Astrocyte (in vitro differentiated cells and primary cell): ENCODE measurements around the gene CCNL2. TPM values are rescaled to one million over a fixed set of nuclear protein-coding genes. Genes with fewer than 3 reads are reported as not detected.

Source experiments
- DNase-seq: peaks from one replicate; pipeline ENCODE4 v3.0.0-alpha.2; 2010; ENCODE audit warnings: low read depth
- FAIRE-seq: peaks from 2 replicates; lab custom pipeline; 2011; peaks lifted over from hg19 to GRCh38; lab: Jason Lieb, UNC
- H2AFZ ChIP-seq: 2 replicates; pipeline ENCODE4 v1.6.0; 2012; ENCODE audit warnings: low read depth, low read length, inconsistent platforms
- H3K27ac ChIP-seq: 2 replicates; pipeline ENCODE4 v1.5.1; 2011; ENCODE audit warnings: low read depth, low read length, inconsistent platforms
- H3K27me3 ChIP-seq: 2 replicates; pipeline ENCODE4 v1.6.0; 2011; ENCODE audit warnings: low read length, inconsistent platforms; ENCODE audit not compliant: insufficient read depth
- H3K36me3 ChIP-seq: 2 replicates; pipeline ENCODE4 v1.5.1; 2011; ENCODE audit warnings: low read length, inconsistent platforms; ENCODE audit not compliant: insufficient read depth
- H3K4me1 ChIP-seq: 2 replicates; pipeline ENCODE4 v1.5.1; 2011; ENCODE audit warnings: low read length, inconsistent platforms; ENCODE audit not compliant: insufficient read depth
- H3K4me2 ChIP-seq: 2 replicates; pipeline ENCODE4 v1.6.0; 2012; ENCODE audit warnings: low read length, inconsistent platforms
- H3K4me3 ChIP-seq: 2 replicates; pipeline ENCODE4 v1.5.1; 2011; ENCODE audit warnings: low read depth, mild to moderate bottlenecking, low read length, inconsistent platforms; ENCODE audit not compliant: insufficient read depth
- H3K79me2 ChIP-seq: 2 replicates; pipeline ENCODE4 v1.6.0; 2012; ENCODE audit warnings: mild to moderate bottlenecking, low read length, inconsistent platforms; ENCODE audit not compliant: insufficient read depth
- H3K9ac ChIP-seq: 2 replicates; pipeline ENCODE4 v1.6.0; 2012; ENCODE audit warnings: mild to moderate bottlenecking, low read length, inconsistent platforms
- H3K9me3 ChIP-seq: 2 replicates; pipeline ENCODE4 v1.5.1; 2012; ENCODE audit warnings: low read depth, mild to moderate bottlenecking, low read length, inconsistent platforms; ENCODE audit not compliant: insufficient read depth
- H4K20me1 ChIP-seq: 2 replicates; pipeline ENCODE4 v1.6.0; 2012; ENCODE audit warnings: low read length, inconsistent platforms; ENCODE audit not compliant: insufficient read depth
- H3K27ac Mint-ChIP-seq: one replicate; pipeline ENCODE4 v1.8.0; 2021; ENCODE audit warnings: mild to moderate bottlenecking, mixed read lengths; ENCODE audit not compliant: unreplicated experiment
- H3K27me3 Mint-ChIP-seq: one replicate; pipeline ENCODE4 v1.8.0; 2021; ENCODE audit warnings: low read depth, mixed read lengths; ENCODE audit not compliant: unreplicated experiment
- H3K36me3 Mint-ChIP-seq: one replicate; pipeline ENCODE4 v1.8.0; 2021; ENCODE audit warnings: low read depth, mixed read lengths; ENCODE audit not compliant: unreplicated experiment
- H3K4me1 Mint-ChIP-seq: one replicate; pipeline ENCODE4 v1.8.0; 2021; ENCODE audit warnings: low read depth, mixed read lengths; ENCODE audit not compliant: unreplicated experiment
- H3K4me3 Mint-ChIP-seq: one replicate; pipeline ENCODE4 v1.8.0; 2021; ENCODE audit warnings: mild to moderate bottlenecking, moderate library complexity, mixed read lengths; ENCODE audit not compliant: unreplicated experiment
- H3K9me3 Mint-ChIP-seq: one replicate; pipeline ENCODE4 v1.8.0; 2021; ENCODE audit warnings: mild to moderate bottlenecking, mixed read lengths; ENCODE audit not compliant: unreplicated experiment
- CTCF ChIP-seq: IDR thresholded peaks from 2 replicates; pipeline ENCODE4 v1.5.1; 2011; ENCODE audit warnings: low read depth, mild to moderate bottlenecking, inconsistent platforms, low read length, moderate library complexity; ENCODE audit not compliant: insufficient read depth
- EZH2 ChIP-seq: IDR thresholded peaks from 2 replicates; pipeline ENCODE4 v1.6.1; 2012; ENCODE audit warnings: mild to moderate bottlenecking, low read length, inconsistent platforms; ENCODE audit not compliant: insufficient read depth
- total RNA-seq: library from RNA; stranded (reverse); gene quantifications from 2 replicates; pipeline ENCODE4 v1.2.1, GENCODE V29; 2021

The CCNL2 gene
- total RNA-seq, 1 donor from 2014 or later = 194 TPM

GRCh38 chr1:1377540-1378205, 21.5 kb downstream of the CCNL2 start:
- no peaks in the 10 kb centered on the region for H3K9me3 Mint-ChIP-seq
- no peaks in the 10 kb centered on the region for H3K9me3 ChIP-seq
- TF ChIP-seq CTCF (no peak), EZH2 (no peak)
- no peaks in the 10 kb centered on the region for H3K27me3 Mint-ChIP-seq
- H3K36me3 Mint-ChIP-seq = peaks cover 2% of the 10 kb centered on the region
- H3K4me3 ChIP-seq = no peak overlapping the region
- no peak overlapping the region for H2AFZ ChIP-seq
- no peak overlapping the region for H3K27ac ChIP-seq
- H3K4me1 Mint-ChIP-seq = peaks cover 8% of the 10 kb centered on the region
- H4K20me1 ChIP-seq = peaks cover 25% of the 10 kb centered on the region
- no peak overlapping the region for H3K4me2 ChIP-seq
- no peak overlapping the region for H3K4me3 Mint-ChIP-seq
- H3K79me2 ChIP-seq = peaks cover 34% of the 10 kb centered on the region
- no peak overlapping the region for H3K9ac ChIP-seq
- H3K27me3 ChIP-seq = no peaks in the 10 kb centered on the region
- DNase-seq = no peak
- H3K4me1 ChIP-seq = peaks cover 12% of the 10 kb centered on the region
- peaks cover 3% of the 10 kb centered on the region for H3K36me3 ChIP-seq
- peak overlapping the region; percentile 18 for H3K27ac Mint-ChIP-seq
- no peak for FAIRE-seq

- Histone ChIP-seq H3K4me3 (no peak overlapping the region), H3K79me2 (peaks cover 31% of the 10 kb centered on the region), H4K20me1 (peaks cover 23% of the 10 kb centered on the region), H2AFZ (no peak overlapping the region), H3K9ac (no peak overlapping the region), H3K9me3 (no peaks in the 10 kb centered on the region), H3K36me3 (peaks cover 3% of the 10 kb centered on the region), H3K27ac (no peak overlapping the region), H3K4me2 (no peak overlapping the region), H3K27me3 (no peaks in the 10 kb centered on the region), H3K4me1 (peaks cover 15% of the 10 kb centered on the region)
- Mint-ChIP-seq H3K4me1 (peaks cover 10% of the 10 kb centered on the region), H3K4me3 (peak overlapping the region; percentile 74), H3K36me3 (peaks cover 2% of the 10 kb centered on the region), H3K9me3 (no peaks in the 10 kb centered on the region), H3K27me3 (no peaks in the 10 kb centered on the region), H3K27ac (peak overlapping the region; percentile 77)
- no peak for TF ChIP-seq CTCF
- no peak for TF ChIP-seq EZH2
- DNase-seq = no peak
- no peak for FAIRE-seq
Observed at GRCh38 chr1:1376551-1377226, 22.4 kb downstream of the CCNL2 start.
